PC-3 (cell line): Measurements from ENCODE around the gene ADAMTSL1. TPM values are rescaled to one million over a fixed set of nuclear protein-coding genes. Genes with fewer than 3 reads are reported as not detected.
A peak's percentile ranks its signal among the peaks of the same experiment; 100 is the strongest.

Source experiments
- ATAC-seq: fragments of 200-7000 bp; cut with Tn5 transposase; 2 replicates; pipeline ENCODE4 v1.9.1; 2020; ENCODE audit warnings: mild to moderate bottlenecking, moderate library complexity
- BruUV-seq: library from RNA; stranded (reverse); fragments of 400-500 nt; replicated peaks from 2 replicates; lab custom pipeline; 2021; lab: Mats Ljungman, UMichigan
- CTCF ChIA-PET: fragments of 300-600 bp; sonication (Branson Sonifier 250); formaldehyde crosslinking; loops from one replicate; lab custom pipeline; 2022; ENCODE audit warnings: antibody characterized with exemption; lab: Charles Lee
- POLR2A ChIA-PET: fragments of 300-600 bp; sonication (Branson Sonifier 250); formaldehyde crosslinking; loops from one replicate; lab custom pipeline; 2022; ENCODE audit warnings: antibody characterized with exemption; ENCODE audit not compliant: unreplicated experiment; lab: Charles Lee
- DNase-seq: peaks from one replicate; pipeline ENCODE4 v3.0.0-alpha.2; 2015
- H2AFZ ChIP-seq: fragments of 300-600 bp; sonication (generic); 2 replicates; pipeline ENCODE4 v1.6.0; 2016; ENCODE audit warnings: antibody characterized with exemption, low read length
- H3F3A ChIP-seq: fragments of 300-600 bp; sonication (generic); one replicate; pipeline ENCODE4 v1.6.0; 2017; ENCODE audit warnings: antibody characterized with exemption, low read length, control low read depth, mild to moderate bottlenecking; ENCODE audit not compliant: unreplicated experiment
- H3K27ac ChIP-seq: fragments of 300-600 bp; sonication (generic); 2 replicates; pipeline ENCODE4 v1.5.1; 2016; ENCODE audit warnings: mild to moderate bottlenecking, low read length
- H3K27me3 ChIP-seq: fragments of 300-600 bp; sonication (generic); 2 replicates; pipeline ENCODE4 v1.6.1; 2016; ENCODE audit warnings: low read length, mixed read lengths
- H3K36me3 ChIP-seq: fragments of 300-600 bp; sonication (generic); 2 replicates; pipeline ENCODE4 v1.6.1; 2016; ENCODE audit warnings: low read depth, mixed run types, low read length, mixed read lengths
- H3K4me1 ChIP-seq: fragments of 300-600 bp; sonication (generic); 2 replicates; pipeline ENCODE4 v1.5.1; 2016; ENCODE audit warnings: low read length; ENCODE audit not compliant: insufficient read depth
- H3K4me2 ChIP-seq: fragments of 300-600 bp; sonication (generic); 2 replicates; pipeline ENCODE4 v1.6.0; 2016; ENCODE audit warnings: low read length
- H3K4me3 ChIP-seq: fragments of 300-600 bp; sonication (generic); 2 replicates; pipeline ENCODE4 v1.5.1; 2016; ENCODE audit warnings: mild to moderate bottlenecking, low read length, mixed read lengths
- H3K79me2 ChIP-seq: fragments of 300-600 bp; sonication (generic); 2 replicates; pipeline ENCODE4 v1.6.1; 2017; ENCODE audit warnings: low read length, mixed read lengths
- H3K9ac ChIP-seq: fragments of 300-600 bp; sonication (generic); 2 replicates; pipeline ENCODE4 v1.6.0; 2016; ENCODE audit warnings: mild to moderate bottlenecking, low read length
- H3K9me2 ChIP-seq: fragments of 300-600 bp; sonication (generic); replicated peaks from 2 replicates; pipeline ENCODE4 v1.6.1; 2016; ENCODE audit warnings: mixed run types, low read length, mixed read lengths
- H3K9me3 ChIP-seq: fragments of 300-600 bp; sonication (generic); 2 replicates; pipeline ENCODE4 v1.6.1; 2016; ENCODE audit warnings: low read length, mixed read lengths
- H4K20me1 ChIP-seq: fragments of 300-600 bp; sonication (generic); 2 replicates; pipeline ENCODE4 v1.6.1; 2016; ENCODE audit warnings: low read length, mixed read lengths
- EZH2 ChIP-seq: fragments of 300-600 bp; sonication (generic); IDR thresholded peaks from one replicate; pipeline ENCODE4 v1.6.1; 2017; ENCODE audit warnings: antibody characterized with exemption, mild to moderate bottlenecking, low read length; ENCODE audit not compliant: unreplicated experiment
- EZH2phosphoT487 ChIP-seq: fragments of 300-600 bp; sonication (generic); IDR thresholded peaks from 2 replicates; pipeline ENCODE4 v1.6.1; 2018; ENCODE audit warnings: mild to moderate bottlenecking, antibody characterized with exemption, low read length, borderline replicate concordance
- intact Hi-C: fragments of 100-400 bp; cut with micrococcal nuclease; formaldehyde crosslinking; loops from 2 replicates; pipeline ENCODE4 v1.9.0; 2023
- total RNA-seq: library from RNA; depleted of rRNA; stranded (reverse); fragments of >200 nt; gene quantifications from 2 replicates; pipeline ENCODE4 v1.2.3, GENCODE V29; 2014
- TF ChIP-seq, protein P1 (sequence below): fragments of 300-600 bp; sonication (generic); conservative IDR thresholded peaks from 2 replicates; pipeline ENCODE4 v1.5.1; 2017; ENCODE audit warnings: antibody characterized with exemption, low read depth, mild to moderate bottlenecking, low read length

Gene ADAMTSL1
- total RNA-seq, 1 experiment from 2014 or later = 0.26 TPM

DNA sequence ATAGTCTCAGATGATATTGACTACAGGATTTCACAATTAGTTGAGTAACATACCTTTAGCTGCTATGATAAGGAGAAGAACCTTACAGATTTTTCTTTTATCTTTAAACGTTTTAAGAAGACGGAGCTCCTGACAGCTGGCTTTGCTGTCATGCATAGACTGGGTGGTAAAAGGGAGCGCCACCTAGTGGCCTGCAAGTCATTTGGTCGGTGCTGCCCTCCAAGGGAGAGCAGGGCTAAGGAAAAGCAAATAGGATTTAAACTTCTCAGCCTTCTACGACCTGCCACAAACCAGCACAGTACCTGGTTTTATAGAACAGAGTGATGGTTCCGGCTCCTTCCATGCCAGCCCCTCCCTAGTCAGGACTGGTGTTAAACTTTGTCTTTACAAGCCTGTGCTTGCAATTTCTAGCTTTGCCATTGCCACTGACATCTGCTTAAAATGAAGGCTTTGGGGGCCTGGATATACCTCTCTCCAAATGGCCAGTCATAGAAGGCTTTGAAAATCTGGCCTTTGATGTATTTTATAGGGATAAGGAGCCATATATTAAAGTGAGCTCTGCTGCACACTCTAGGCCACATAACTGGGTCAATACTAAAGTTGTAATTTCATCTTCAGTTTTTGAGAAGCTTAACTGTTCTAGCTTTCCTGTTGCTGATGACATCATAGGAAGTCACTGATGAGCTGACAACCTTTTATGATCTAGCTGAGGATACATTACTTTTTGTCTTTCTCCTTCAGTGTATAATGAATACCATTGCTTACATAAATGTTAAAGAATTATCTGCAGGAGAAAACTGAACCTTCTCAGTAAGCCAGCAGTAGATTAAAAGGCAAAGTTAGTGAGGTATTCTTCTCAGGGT is 31.1 kb upstream of the ADAMTSL1 start:
- Histone ChIP-seq H3K9me3 (no peaks in the 10 kb centered on the region), H3K27ac (no peak overlapping the region), H3K4me3 (no peak overlapping the region), H3K4me2 (peak overlapping the region; percentile 35; the same call in 1 of the 2 replicates), H3K36me3 (no peaks in the 10 kb centered on the region), H3F3A (no peaks in the 10 kb centered on the region), H3K9ac (no peak overlapping the region; the same call in 1 of the 2 replicates), H3K4me1 (peaks cover 17% of the 10 kb centered on the region; the same call in 1 of the 2 replicates), H3K79me2 (no peaks in the 10 kb centered on the region), H2AFZ (peak overlapping the region; percentile 36), H3K27me3 (no peaks in the 10 kb centered on the region), H4K20me1 (no peaks in the 10 kb centered on the region), H3K9me2 (no peaks in the 10 kb centered on the region)
- intact Hi-C loops = loop anchor here (1.0 kb wide), 1 partner anchor 188 kb away; no protein-coding TSS in a partner anchor
- peak; percentile 97 for ATAC-seq
- DNase-seq = peak; percentile 71
- ChIA-PET CTCF (interaction anchor here (0.6 to 1.6 kb wide), 6 partner anchors 11 to 381 kb away, joined by 3 to 9 read pairs (median 4); no protein-coding TSS in a partner anchor), POLR2A (no interaction called here)
- BruUV-seq = no TSS peak
- TF ChIP-seq, protein P1, sequence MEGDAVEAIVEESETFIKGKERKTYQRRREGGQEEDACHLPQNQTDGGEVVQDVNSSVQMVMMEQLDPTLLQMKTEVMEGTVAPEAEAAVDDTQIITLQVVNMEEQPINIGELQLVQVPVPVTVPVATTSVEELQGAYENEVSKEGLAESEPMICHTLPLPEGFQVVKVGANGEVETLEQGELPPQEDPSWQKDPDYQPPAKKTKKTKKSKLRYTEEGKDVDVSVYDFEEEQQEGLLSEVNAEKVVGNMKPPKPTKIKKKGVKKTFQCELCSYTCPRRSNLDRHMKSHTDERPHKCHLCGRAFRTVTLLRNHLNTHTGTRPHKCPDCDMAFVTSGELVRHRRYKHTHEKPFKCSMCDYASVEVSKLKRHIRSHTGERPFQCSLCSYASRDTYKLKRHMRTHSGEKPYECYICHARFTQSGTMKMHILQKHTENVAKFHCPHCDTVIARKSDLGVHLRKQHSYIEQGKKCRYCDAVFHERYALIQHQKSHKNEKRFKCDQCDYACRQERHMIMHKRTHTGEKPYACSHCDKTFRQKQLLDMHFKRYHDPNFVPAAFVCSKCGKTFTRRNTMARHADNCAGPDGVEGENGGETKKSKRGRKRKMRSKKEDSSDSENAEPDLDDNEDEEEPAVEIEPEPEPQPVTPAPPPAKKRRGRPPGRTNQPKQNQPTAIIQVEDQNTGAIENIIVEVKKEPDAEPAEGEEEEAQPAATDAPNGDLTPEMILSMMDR = peak; percentile 91
- TF ChIP-seq EZH2 = no peak

DNA sequence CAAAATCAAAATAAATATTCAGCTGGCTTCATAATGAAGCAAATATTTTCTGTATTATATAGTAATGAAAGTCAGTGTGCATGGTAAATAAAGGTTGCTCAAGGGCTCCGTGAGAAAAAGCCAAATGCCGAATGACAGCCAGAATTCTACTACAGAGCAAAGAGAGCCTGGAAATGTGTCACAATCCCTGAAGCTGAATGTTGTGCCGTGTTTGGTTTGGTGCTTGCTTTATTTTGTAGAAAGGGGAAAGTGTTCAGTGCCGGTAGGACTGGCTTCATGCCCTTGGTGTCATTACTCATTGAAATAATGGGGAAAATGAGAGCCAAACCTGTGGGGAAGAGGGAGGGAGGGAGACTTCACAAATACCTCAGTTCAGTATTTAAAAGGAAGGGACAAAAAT is 26.8 kb upstream of the ADAMTSL1 start:
- H3F3A ChIP-seq = no peaks in the 10 kb centered on the region
- intact Hi-C loops = no loop called here
- H4K20me1 ChIP-seq = no peaks in the 10 kb centered on the region
- H3K4me2 ChIP-seq = peak overlapping the region; percentile 42
- ChIA-PET CTCF (no interaction called here), POLR2A (no interaction called here)
- ATAC-seq (peak; percentile 21), DNase-seq (peak; percentile 22)
- H3K9me3 ChIP-seq = no peaks in the 10 kb centered on the region
- H3K79me2 ChIP-seq = no peaks in the 10 kb centered on the region
- peak overlapping the region; percentile 88 for H2AFZ ChIP-seq
- H3K36me3 ChIP-seq = no peaks in the 10 kb centered on the region
- BruUV-seq = no TSS peak
- TF ChIP-seq, protein P1 = no peak
- no peak for TF ChIP-seq EZH2
- no peak for TF ChIP-seq EZH2phosphoT487
- no peak overlapping the region for H3K27ac ChIP-seq
- no peak overlapping the region for H3K9ac ChIP-seq
- peaks cover 20% of the 10 kb centered on the region; the same call in 1 of the 2 replicates for H3K4me1 ChIP-seq
- H3K4me3 ChIP-seq = no peak overlapping the region
- no peaks in the 10 kb centered on the region for H3K27me3 ChIP-seq
- H3K9me2 ChIP-seq = no peaks in the 10 kb centered on the region

DNA sequence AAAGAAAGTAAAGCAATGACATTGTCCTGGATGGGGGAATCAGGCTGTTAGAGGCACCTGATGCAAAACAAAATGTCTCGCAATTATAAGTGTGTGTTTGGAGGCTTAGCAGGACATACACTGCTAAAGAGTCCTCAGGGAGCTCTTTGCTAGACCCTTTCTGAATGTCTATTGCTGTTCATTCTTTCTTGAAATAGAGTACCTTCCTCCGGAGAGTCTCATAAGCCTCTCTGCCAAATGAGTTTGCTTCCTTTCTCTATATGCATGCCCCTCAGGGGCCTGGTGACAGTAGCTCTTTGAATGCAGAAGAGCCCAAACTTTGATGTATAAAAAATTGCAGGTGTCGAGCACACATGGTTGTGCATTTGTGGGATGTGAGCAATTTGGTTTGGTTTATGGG is 26.4 kb upstream of the ADAMTSL1 start:
- intact Hi-C loops = no loop called here
- no peak for ATAC-seq
- no TSS peak for BruUV-seq
- TF ChIP-seq EZH2 (no peak), EZH2phosphoT487 (no peak)
- TF ChIP-seq, protein P1 = no peak
- Histone ChIP-seq H3K27ac (no peak overlapping the region), H3K9me2 (no peaks in the 10 kb centered on the region), H3K4me3 (no peak overlapping the region), H3F3A (no peaks in the 10 kb centered on the region), H3K27me3 (no peaks in the 10 kb centered on the region), H3K4me1 (peaks cover 20% of the 10 kb centered on the region; the same call in 1 of the 2 replicates), H3K9ac (no peak overlapping the region), H3K9me3 (no peaks in the 10 kb centered on the region), H3K4me2 (peak overlapping the region; percentile 42; the same call in 1 of the 2 replicates), H3K79me2 (no peaks in the 10 kb centered on the region), H3K36me3 (no peaks in the 10 kb centered on the region), H4K20me1 (no peaks in the 10 kb centered on the region), H2AFZ (peak overlapping the region; percentile 88; the same call in 1 of the 2 replicates)
- POLR2A ChIA-PET = no interaction called here
- no peak for DNase-seq
- CTCF ChIA-PET = no interaction called here
